ENCODE data around the gene CEPT1.

DNA sequence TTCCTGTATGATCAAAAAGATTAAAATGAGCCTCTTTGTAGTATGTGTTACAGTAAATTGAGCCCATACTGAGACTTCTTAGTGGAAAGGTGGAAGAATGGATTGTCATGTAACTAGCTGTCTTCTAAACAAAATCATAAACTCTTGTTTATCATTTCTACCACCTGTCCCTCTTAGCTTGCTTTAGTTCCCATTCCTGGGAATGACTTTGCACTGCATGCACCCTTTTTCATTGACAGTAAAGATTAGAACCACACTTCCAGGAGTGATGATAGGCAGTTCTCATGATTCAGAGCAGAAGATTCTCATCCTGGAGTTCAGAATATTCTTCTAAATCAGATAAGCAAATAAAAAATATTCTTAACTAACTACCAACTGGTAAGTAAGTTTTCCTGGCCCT lies 32.4 kb downstream of the CEPT1 start:
- no peak for TF ChIP-seq POLR2A (IDR thresholded peaks at IDR 0.05)
- TF ChIP-seq, protein P1, sequence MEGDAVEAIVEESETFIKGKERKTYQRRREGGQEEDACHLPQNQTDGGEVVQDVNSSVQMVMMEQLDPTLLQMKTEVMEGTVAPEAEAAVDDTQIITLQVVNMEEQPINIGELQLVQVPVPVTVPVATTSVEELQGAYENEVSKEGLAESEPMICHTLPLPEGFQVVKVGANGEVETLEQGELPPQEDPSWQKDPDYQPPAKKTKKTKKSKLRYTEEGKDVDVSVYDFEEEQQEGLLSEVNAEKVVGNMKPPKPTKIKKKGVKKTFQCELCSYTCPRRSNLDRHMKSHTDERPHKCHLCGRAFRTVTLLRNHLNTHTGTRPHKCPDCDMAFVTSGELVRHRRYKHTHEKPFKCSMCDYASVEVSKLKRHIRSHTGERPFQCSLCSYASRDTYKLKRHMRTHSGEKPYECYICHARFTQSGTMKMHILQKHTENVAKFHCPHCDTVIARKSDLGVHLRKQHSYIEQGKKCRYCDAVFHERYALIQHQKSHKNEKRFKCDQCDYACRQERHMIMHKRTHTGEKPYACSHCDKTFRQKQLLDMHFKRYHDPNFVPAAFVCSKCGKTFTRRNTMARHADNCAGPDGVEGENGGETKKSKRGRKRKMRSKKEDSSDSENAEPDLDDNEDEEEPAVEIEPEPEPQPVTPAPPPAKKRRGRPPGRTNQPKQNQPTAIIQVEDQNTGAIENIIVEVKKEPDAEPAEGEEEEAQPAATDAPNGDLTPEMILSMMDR (IDR thresholded peaks at IDR 0.05) = no peak

Data from thyroid gland (tissue), 4 donors.